22Rv1 (cell line): ENCODE data around the gene EPGN.

Experiments used
- CTCF ChIP-seq: fragments of 450-650 bp; IDR thresholded peaks from 2 replicates; pipeline ENCODE4 v1.5.1; 2017; ENCODE audit warnings: mild to moderate bottlenecking
- ZFX ChIP-seq: fragments of 450-650 bp; IDR thresholded peaks from 2 replicates; pipeline ENCODE4 v1.6.1; 2017; ENCODE audit warnings: antibody characterized with exemption, borderline replicate concordance

- TF ChIP-seq CTCF (no peak), ZFX (no peak)
Observed at GRCh38 chr4:74292111-74292870, 16.0 kb upstream of the EPGN start.
